MG63 (cell line): ENCODE data around the gene DLGAP1. TPM values are rescaled to one million over a fixed set of nuclear protein-coding genes. Genes with fewer than 3 reads are reported as not detected.

Source experiments
- DNase-seq: peaks from one replicate; pipeline ENCODE4 v3.0.0-alpha.2; 2020
- H3K27me3 ChIP-seq: fragments of 250-450 bp; sonication (Bioruptor Pico); 2 replicates; pipeline ENCODE4 v1.5.1; 2020; ENCODE audit warnings: mild to moderate bottlenecking, moderate library complexity
- H3K36me3 ChIP-seq: fragments of 250-450 bp; sonication (Bioruptor Pico); 2 replicates; pipeline ENCODE4 v1.5.1; 2020; ENCODE audit warnings: mild to moderate bottlenecking, moderate library complexity
- H3K4me3 ChIP-seq: fragments of 250-450 bp; sonication (Bioruptor Pico); 2 replicates; pipeline ENCODE4 v1.5.1; 2020; ENCODE audit warnings: mild to moderate bottlenecking, moderate library complexity
- H3K9me3 ChIP-seq: fragments of 250-450 bp; sonication (Bioruptor Pico); 2 replicates; pipeline ENCODE4 v1.5.1; 2020; ENCODE audit warnings: mild to moderate bottlenecking, moderate library complexity
- total RNA-seq: library from RNA; depleted of rRNA; stranded (reverse); fragments of >200 nt; shearing (Covaris generic); gene quantifications from 2 replicates; pipeline ENCODE4 v1.2.3, GENCODE V29; 2014; ENCODE audit warnings: low replicate concordance

The DLGAP1 gene
- total RNA-seq, 1 experiment from 2014 or later: 3.4 TPM

DNA sequence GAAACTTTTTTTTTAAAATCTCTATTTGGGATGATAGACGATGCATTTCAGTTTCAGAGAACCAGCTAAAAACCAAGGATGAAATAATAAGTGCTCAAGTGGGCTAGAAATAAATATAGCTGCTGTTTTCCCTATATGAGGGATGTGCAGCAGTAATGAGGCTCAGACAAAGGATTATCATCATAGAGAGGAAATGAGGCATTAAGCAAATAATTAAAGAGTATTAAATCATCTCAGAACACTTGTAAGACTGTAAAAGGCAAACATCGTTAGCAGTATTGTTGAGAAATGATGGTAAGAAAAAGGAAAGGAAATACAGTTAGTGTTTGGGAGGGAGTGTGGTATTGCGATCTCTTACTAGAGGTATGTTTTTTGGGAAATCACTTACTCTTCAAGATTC, 771.6 kb downstream of the DLGAP1 start:
- H3K27me3 ChIP-seq: no peaks in the 10 kb centered on the region
- no peak for DNase-seq
- H3K36me3 ChIP-seq: no peaks in the 10 kb centered on the region
- H3K4me3 ChIP-seq: no peak overlapping the region
- H3K9me3 ChIP-seq: no peaks in the 10 kb centered on the region; the same call in 1 of the 2 replicates

DNA sequence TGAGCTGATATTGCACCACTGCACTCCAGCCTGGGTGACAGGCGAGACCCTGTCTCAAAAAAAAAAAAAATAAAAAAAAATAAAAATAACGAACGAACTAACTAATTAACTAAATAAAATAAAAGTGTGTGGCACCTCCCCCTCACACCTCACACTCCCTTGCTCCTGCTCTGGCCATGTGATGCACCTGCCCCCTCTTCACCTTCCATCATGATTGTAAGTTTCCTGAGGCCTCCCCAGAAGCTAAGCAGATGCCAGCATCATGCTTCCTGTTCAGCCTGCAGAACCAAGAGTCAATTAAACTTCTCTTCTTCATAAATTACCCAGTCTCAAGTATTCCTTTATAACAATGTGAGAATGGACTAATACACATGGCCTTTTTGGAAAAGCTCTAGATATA, 773.0 kb downstream of the DLGAP1 start:
- Histone ChIP-seq H3K36me3 (no peaks in the 10 kb centered on the region), H3K4me3 (no peak overlapping the region), H3K27me3 (no peaks in the 10 kb centered on the region), H3K9me3 (no peaks in the 10 kb centered on the region; the same call in 1 of the 2 replicates)
- DNase-seq: no peak

DNA sequence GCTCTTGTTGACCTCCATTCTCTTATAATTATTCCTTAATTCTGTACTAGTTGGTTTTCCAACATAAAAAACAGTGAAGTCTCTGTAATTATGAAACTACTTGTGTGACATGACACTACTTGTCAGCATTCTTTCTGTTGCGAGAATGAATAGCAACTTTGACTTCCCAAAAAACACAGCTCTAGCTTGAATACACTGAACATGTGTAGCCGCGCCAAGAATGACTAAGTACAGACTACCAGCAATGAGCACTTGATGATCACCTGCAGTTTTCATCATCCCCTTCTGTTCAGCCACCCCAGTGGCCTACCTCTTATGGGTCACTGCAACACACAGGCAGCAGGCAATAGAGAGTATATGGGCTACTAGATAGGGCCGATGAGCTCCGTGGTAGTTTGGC, 775.9 kb downstream of the DLGAP1 start:
- Histone ChIP-seq H3K9me3 (no peaks in the 10 kb centered on the region), H3K4me3 (no peak overlapping the region), H3K27me3 (no peaks in the 10 kb centered on the region), H3K36me3 (no peaks in the 10 kb centered on the region)
- no peak for DNase-seq

DNA sequence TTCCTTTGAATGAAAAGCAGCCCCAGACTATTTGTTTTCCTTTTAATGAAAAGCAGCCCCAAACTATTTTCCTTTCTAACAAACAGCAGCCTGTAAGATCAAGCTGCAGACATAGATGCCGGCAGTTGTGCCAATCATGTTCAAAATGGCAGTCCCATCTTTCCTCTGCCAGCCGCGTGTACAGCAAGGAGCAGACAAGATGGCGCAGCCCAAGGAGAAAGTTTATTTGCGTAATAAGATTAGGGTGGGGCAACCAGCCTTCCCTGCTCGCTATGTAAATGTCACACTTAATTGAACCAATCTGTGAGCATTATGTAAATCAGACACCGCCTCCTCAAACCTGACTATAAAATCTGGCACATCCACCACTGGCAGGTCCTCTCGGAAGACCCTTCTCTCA, 779.1 kb downstream of the DLGAP1 start:
- Histone ChIP-seq H3K4me3 (no peak overlapping the region), H3K27me3 (no peaks in the 10 kb centered on the region), H3K36me3 (no peaks in the 10 kb centered on the region), H3K9me3 (no peaks in the 10 kb centered on the region)
- DNase-seq: no peak

DNA sequence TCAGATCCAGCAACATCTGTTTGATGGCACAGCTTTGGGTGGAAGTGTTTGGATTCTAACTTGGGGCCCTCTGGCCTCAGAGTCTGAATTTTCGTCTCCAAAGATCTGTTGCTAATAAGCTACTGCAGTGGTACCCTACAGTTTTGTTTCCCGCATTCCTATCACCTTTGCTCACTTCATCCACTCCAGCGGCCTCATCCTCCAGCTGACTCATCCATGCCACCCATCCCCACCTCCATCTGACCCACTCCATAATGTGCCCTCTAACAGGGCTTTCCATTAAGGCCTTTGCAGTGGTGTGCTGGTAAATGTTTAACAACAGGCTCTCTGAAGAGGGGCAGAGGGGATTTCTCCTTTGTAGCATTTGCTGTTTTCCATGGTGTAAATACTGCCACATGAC, 779.7 kb downstream of the DLGAP1 start:
- no peaks in the 10 kb centered on the region for H3K9me3 ChIP-seq

DNA sequence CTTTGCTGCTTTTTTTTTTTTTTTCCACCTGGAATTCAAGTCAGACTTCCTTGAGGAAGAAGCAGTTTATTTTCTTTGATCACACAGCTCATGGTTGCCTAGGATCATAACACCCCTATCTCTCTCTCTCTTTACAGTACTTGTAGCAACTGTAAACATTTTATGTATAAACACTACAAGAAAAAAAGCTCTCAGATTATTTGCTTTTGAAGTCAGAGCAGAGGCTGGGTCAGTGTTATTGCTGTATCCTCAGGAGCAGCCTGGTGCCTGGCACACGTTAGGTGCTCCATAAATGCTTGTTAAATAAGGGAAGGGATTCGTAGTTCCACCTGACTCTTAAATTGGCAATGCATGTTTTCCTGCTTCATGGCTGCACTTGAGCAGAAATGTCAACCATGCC, 783.9 kb downstream of the DLGAP1 start:
- no peak for DNase-seq
- H3K9me3 ChIP-seq: no peaks in the 10 kb centered on the region

More for the DNA sequence above, 779.7 kb downstream of the DLGAP1 start:
- H3K36me3 ChIP-seq: no peaks in the 10 kb centered on the region
- peak; percentile 26 for DNase-seq
- no peaks in the 10 kb centered on the region for H3K27me3 ChIP-seq
- H3K4me3 ChIP-seq: no peak overlapping the region

DNA sequence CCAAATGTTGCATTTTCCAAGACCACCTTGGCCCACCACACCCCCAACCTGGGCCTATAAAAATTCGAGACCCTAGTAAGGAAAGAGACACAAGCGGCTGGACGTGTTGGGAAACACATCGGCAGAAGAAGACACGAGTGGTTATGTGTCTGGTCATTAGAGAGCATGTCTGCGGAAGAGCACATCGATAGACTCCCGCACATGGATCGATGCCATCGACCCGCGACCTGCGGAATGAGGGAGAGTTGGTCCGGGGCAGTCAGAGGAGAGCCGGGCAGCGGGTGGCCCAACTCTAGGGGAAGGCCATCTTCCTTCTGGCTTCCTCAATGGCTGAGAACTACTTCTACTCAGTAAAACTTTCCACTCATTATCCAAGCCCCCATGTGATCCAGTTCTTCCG, 785.7 kb downstream of the DLGAP1 start:
- H3K36me3 ChIP-seq: no peaks in the 10 kb centered on the region
- no peak overlapping the region for H3K4me3 ChIP-seq
- no peaks in the 10 kb centered on the region for H3K27me3 ChIP-seq
- DNase-seq: no peak
- no peaks in the 10 kb centered on the region for H3K9me3 ChIP-seq

More for the DNA sequence above, 783.9 kb downstream of the DLGAP1 start:
- Histone ChIP-seq H3K27me3 (no peaks in the 10 kb centered on the region), H3K4me3 (no peak overlapping the region), H3K36me3 (no peaks in the 10 kb centered on the region)

- Histone ChIP-seq H3K36me3 (no peaks in the 10 kb centered on the region), H3K27me3 (no peaks in the 10 kb centered on the region), H3K4me3 (no peak overlapping the region), H3K9me3 (no peaks in the 10 kb centered on the region)
- no peak for DNase-seq
Observed at GRCh38 chr18:3667255-3668137, 787.6 kb downstream of the DLGAP1 start.

DNA sequence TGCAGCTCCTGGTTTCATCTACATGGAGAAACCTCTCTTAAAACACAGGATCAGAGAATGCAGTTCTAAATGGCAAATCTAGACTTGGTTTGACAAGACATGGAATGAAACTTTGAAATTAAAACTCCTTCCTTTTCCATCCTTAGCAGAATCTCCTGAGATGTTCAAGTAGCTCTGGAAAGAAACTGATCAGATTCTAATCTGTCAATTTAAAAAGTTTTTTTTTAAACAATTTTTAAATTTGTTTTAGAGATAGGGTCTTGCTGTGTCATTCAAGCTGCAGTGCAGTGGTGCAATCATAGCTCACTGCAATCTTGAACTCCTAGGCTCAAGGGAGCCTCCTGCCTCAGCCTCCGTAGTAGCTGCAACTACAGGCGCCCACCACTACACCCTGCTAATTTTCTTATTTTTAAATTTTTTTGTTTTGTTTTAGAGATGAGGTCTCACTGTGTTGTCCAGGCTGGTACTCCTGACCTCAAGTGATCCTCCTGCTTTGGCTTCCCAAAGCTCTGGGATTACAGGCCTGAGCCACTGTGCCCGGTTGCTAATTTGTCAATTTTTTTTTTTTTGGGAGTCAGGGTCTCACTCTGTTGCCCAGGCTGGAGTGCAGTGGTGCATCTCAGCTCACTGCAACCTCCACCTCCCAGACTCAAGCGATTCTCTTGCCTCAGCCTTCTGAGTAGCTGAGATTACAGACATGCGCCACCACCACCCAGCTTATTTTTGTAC, 788.4 kb downstream of the DLGAP1 start:
- no peaks in the 10 kb centered on the region for H3K36me3 ChIP-seq
- no peak for DNase-seq
- 0 out of 2 replicates have a peak, but pooled peaks cover 3% of the 10 kb centered on the region for H3K9me3 ChIP-seq
- no peaks in the 10 kb centered on the region for H3K27me3 ChIP-seq
- no peak overlapping the region for H3K4me3 ChIP-seq

GRCh38 chr18:3665780-3666525, 789.2 kb downstream of the DLGAP1 start:
- H3K36me3 ChIP-seq: no peaks in the 10 kb centered on the region
- 0 out of 2 replicates have a peak, but pooled peaks cover 3% of the 10 kb centered on the region for H3K9me3 ChIP-seq
- H3K27me3 ChIP-seq: no peaks in the 10 kb centered on the region
- DNase-seq: peak; percentile 54
- H3K4me3 ChIP-seq: no peak overlapping the region

DNA sequence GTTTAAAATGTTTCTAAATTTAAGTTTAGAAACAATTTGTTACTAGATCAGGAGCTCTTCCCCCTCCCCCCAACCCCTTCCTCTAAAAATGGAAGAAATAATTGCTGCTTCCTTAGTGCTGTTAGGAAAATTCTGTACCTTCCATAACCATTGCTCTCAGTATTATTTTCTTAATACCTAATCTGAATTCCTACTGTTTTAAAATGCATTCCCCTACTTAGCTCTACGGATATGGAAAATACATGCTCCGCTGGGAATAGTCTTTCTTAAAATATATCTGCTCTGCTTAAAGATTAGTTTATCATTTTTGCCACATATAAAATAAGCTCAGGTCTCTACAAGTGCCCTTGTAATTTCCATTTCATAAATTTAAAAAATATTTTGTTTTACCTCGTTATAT, 789.9 kb downstream of the DLGAP1 start:
- 0 out of 2 replicates have a peak, but pooled peaks cover 3% of the 10 kb centered on the region for H3K9me3 ChIP-seq
- H3K27me3 ChIP-seq: no peaks in the 10 kb centered on the region
- no peaks in the 10 kb centered on the region for H3K36me3 ChIP-seq
- no peak overlapping the region for H3K4me3 ChIP-seq
- no peak for DNase-seq

DNA sequence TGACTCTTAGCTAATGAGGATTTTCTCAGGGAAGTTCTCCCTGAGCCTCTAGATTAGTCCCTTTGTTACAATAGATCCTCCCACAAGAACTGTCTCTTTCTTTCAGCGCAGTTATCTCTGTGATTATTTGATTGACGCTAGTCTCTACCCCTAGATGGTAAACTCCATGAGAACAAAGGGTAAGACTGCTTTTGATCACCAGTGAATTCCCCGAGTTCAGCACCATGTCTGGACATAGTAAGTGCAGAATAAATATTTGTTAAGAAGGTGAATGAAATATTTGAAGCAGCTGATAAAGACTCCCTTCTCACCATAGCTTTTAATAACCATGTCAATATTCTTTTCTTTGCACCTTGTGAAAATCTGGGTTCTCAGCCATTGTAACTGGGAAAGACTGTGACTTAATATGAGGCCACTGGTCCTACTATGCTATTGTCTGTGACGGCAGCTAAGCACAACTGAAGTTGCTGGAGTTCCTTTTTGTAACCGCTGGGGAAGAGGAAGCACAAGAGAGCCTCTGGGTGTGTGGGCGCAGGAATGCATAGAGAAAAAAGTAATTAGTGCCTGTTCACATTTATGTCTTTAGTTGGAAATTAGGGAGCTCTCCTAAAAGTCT, 790.4 kb downstream of the DLGAP1 start:
- Histone ChIP-seq H3K9me3 (0 out of 2 replicates have a peak, but pooled peaks cover 3% of the 10 kb centered on the region), H3K27me3 (no peaks in the 10 kb centered on the region), H3K4me3 (no peak overlapping the region), H3K36me3 (no peaks in the 10 kb centered on the region)
- no peak for DNase-seq

- Histone ChIP-seq H3K4me3 (no peak overlapping the region), H3K9me3 (0 out of 2 replicates have a peak, but pooled peaks cover 3% of the 10 kb centered on the region), H3K36me3 (no peaks in the 10 kb centered on the region), H3K27me3 (no peaks in the 10 kb centered on the region)
- DNase-seq: no peak
Observed at GRCh38 chr18:3663870-3664512, 791.1 kb downstream of the DLGAP1 start.

DNA sequence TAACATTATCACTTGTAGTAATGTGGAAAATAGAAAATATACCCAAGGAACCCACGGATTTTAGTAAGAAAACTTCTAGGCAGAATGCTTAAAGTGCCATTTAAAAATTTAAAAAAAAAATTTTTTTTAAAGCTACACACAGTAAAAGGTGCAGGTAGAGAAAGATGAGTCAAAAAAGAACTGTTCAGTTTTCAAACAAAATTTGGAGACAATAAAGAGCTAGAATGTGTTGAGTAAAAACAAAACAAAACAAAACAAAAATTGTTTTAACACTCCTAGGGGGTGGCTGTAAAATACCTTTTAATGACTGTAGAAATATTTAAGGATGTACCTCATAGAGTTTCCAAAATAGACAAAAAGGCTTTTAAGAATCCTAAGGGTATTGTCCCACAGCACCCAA, 793.1 kb downstream of the DLGAP1 start:
- H3K36me3 ChIP-seq: no peaks in the 10 kb centered on the region
- 0 out of 2 replicates have a peak, but pooled peaks cover 3% of the 10 kb centered on the region for H3K9me3 ChIP-seq
- no peak for DNase-seq
- no peaks in the 10 kb centered on the region for H3K27me3 ChIP-seq
- no peak overlapping the region for H3K4me3 ChIP-seq

DNA sequence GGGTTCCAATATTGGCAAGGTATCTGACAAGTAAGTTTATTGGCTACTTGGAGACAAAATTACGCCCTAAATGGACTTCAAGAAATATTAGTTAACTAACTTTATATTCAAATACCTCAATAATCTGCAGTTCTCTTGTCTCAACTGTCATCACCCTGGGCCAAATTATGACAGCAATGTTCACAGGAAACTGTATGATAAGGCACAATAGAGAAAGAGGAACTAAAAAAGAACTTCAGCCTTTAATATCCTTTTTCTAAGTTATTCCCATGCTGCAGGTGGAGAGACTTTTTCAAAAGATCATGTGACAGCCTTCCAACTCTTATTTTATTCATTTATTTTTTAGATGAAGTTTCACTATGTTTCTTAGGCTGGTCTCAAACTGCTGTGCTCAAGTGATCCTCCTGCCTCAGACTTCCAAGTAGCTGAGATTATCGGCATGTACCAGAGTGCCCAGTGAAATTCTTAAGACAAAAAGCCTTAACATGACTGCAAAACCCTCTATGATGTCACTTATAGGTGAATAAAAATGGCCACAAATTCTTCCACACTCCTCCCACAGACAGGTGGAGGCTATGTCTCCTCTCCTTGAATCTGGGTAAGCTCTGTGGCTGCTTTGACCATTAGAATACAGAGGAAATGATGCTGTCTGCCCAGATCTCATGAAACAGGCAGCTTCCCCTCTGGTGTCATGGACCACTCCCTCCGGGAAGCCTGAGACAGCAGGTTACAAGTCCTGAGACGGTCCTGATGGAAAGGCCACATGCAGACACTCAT, 794.2 kb downstream of the DLGAP1 start:
- Histone ChIP-seq H3K9me3 (0 out of 2 replicates have a peak, but pooled peaks cover 3% of the 10 kb centered on the region), H3K4me3 (no peak overlapping the region), H3K27me3 (no peaks in the 10 kb centered on the region), H3K36me3 (no peaks in the 10 kb centered on the region)
- no peak for DNase-seq
